Urinary bladder (tissue), 2 donors: ENCODE results near the gene PEMT. TPM values are rescaled to one million over a fixed set of nuclear protein-coding genes. Genes with fewer than 3 reads are reported as not detected.

Source experiments
- polyA plus RNA-seq: library from polyadenylated mRNA; stranded (reverse); fragments of 200-250 nt; gene quantifications from one replicate; pipeline ENCODE4 v1.2.3, GENCODE V29; 2013
- small RNA-seq: library from RNA; depleted of rRNA; stranded (forward); fragments of <200 nt; gene quantifications from one replicate; pipeline ENCODE3, GENCODE V24; 2014
- total RNA-seq: library from RNA; depleted of rRNA; stranded (reverse); fragments of >200 nt; gene quantifications from one replicate; pipeline ENCODE4 v1.2.3, GENCODE V29; 2014
- donor health status: healthy.

The PEMT gene
- total and polyA plus RNA-seq, 2 donors: 10.9 to 36.2 TPM

Small RNA genes within 50 kb of the gene (small RNA-seq; reads per million reads assigned to genes)
- gene RF00019 (not detected), gene RNU6-468P (not detected)

Other genes starting within 250 kb of the PEMT start
- gene MED9, start 114.7 kb downstream of the PEMT start, total RNA-seq: 9.5 TPM
- gene MED9, start 114.7 kb downstream of the PEMT start, polyA plus RNA-seq: 17.5 TPM
- 2.6 TPM for gene RASD1, start 95.3 kb downstream of the PEMT start, total RNA-seq
- gene RASD1, start 95.3 kb downstream of the PEMT start, polyA plus RNA-seq: 12.5 TPM
- gene RAI1, start 89.8 kb upstream of the PEMT start, total RNA-seq: 17.5 TPM
- 20.2 TPM for gene RAI1, start 89.8 kb upstream of the PEMT start, polyA plus RNA-seq
- gene SREBF1, start 245.3 kb upstream of the PEMT start, total RNA-seq: 21.1 TPM
- gene SREBF1, start 245.3 kb upstream of the PEMT start, polyA plus RNA-seq: 56.2 TPM